Inferior parietal cortex (tissue), 1 donor: Measurements from ENCODE around the gene RTP5.
"Not testable (repeated sequence)": the region's sequence is repeated elsewhere in the genome, so short reads cannot be mapped to it uniquely, and the experiment has no call there.

ENCODE experiments used
- DNase-seq: peaks from one replicate; pipeline ENCODE4 v3.0.0-alpha.2; 2016; ENCODE audit errors: extremely low spot score

Gene RTP5

DNA sequence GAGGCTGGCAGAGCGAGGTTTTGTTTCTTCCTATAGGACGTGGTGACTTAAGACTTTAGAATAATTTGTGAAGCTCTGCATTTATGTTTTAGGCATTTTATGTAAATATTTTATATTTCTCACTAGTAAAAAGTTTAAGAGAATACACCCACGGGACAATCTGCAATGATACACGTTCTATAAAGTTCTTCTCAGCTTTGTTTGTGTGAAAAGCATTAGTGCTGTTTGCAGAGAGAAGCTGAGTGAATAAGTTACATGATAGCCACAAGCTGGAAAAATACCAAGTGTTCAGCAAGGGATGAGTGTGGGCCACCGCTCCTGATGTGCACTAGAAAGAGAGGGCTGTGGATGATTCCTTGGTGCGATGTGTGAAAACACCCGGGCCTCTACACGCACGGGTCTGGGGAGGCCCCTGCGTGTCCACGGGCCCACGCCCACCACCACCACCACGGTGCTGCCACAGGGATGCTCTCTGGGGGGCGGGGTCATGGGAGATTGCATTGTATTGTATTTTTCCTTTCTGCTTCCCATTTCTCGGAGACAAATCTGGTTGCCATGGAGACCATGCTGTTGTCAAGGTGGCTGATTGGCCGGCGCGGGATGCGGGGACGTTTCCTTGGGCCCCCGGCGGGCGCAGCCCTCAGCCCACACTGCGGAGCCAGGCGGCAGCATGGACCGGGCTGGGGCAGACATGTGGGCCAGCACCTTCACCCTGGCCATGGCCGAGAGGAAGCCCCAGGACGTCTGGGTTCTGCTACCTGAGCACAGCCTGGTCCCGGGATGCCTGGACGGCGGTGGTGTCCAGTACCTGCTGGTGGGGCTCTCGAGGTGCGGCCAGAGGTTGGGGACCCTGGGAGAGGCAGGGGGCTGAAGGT, at the start of gene RTP5:
RTP5 (plus strand) TSS at position 643 of the 875 bp plus-strand sequence; CDS start at position 671, 28 bp downstream.
- DNase-seq, result peak; percentile 45

DNA sequence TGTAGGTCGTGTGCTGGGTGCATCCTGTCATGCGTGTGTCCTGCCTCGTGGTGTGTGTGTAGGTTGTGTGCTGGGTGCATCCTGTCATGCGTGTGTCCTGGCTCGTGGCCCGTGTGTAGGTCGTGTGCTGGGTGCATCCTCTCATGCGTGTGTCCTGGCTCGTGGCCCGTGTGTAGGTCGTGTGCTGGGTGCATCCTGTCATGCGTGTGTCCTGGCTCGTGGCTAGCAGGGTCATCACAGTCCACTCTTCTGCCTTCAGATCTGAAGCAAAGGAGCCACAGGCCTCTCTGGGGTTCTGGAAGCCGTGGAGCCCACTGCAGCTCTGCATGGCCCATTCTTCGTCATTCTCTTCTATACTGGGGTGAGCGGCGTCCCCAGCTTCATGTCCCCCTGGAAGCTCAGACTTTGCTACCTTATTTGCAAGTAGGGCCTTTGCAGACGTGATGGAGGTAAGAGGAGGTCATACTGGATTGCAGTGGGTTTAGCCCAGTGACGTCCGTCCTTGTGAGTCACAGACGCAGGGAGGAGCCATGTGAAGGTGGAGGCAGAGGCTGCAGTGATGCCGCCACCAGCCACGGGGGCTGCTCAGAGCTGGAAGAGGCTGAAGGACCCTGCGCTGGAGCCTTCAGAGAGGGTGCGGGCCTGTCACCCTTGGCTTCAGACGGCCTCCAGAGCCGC, 49.4 kb upstream of the RTP5 start:
- not testable (repeated sequence) for DNase-seq

DNA sequence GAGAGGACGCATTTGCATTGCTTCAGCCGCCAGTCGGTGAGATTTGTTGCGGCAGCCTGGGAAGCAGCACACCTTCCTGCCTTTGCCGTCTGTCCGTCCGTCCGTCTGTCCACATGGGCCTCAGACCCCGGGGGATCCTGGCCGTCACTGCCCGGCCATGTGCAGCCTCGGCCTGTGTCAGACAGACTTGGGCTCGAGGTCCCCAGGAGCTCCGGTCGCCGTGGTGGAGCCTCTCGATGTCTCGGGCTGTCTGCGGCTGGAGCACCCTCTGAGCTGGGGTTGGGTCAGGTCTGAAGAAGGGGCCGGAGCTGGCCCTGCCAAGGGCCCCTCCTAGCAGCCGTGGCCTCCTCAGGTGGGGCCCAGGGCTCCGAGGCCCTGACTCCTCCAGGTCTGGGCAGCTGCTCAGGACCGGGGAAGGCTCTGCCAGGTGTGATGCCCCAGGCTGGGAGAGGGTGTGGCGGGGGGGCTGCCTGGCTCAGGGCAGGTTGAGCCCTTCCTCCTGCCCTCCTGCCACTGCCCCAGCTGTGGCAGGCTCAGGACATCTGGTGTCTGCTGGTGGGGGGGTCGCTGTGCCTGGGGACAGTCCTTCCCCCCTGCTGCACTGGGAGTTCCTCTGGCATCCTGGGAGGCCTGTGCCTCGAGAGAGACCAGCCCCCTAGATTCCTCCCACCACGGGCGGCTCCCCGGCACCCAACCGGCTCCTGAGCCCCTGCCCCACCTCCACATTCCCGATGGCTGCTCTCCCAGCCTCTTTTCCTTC, 48.7 kb upstream of the RTP5 start:
- DNase-seq, result no peak

DNA sequence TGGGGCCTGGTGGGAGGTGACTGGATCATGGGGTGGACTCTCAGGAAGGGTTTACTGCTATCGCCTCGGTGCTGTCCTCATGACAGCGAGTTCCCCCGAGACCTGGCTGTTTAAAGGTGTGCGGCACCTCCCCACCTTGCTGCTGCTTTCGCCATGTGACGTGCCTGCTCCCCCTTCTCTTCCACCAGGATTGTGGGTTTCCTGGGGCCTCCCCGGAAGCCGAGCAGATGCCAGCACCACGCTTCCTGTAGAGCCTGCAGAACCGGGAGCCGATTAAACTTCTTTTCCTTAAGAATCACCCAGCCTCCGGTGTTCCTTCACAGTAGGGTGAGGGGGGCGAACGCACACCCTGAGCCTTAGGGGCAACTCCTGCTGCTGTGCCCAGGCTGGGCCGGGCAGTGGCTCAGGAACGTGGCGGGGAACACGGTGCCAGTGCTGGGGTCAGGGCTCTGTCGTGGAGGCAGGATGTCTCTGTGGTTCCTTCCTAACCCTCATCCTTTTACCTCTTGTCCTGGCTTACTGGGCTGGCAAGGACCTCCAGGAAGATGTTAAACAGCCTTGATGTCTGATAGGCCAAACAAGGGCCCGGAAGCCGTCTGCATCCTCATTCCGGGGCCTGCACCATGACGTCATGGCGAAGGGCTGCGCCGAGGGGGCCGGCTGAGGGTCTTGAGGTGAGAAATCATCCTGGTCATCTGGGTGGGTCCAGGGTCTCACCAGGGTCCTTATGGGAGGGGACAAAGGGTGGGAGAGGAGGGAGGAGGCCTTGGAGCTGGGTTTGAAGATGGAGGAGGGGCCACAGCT, 47.9 kb upstream of the RTP5 start:
- DNase-seq, result no peak

DNA sequence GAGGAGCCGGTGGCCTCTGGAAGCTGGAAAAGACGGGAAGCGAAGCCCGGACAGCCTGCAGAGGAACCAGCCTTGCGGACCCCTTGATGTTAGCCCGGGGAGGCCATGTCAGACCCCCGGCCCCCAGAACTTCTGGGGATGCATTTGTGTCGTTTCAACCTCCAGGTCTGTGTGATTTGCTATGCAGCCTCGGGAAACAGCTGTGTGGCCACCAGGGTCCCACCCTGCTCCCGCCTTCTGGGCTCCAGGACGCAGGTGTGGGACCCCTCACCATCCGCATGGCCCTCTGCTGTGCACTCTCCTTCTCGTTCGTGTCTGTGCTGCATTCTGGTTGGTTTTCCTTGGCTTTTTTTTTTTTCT, 47.3 kb upstream of the RTP5 start:
- no peak for DNase-seq

DNA sequence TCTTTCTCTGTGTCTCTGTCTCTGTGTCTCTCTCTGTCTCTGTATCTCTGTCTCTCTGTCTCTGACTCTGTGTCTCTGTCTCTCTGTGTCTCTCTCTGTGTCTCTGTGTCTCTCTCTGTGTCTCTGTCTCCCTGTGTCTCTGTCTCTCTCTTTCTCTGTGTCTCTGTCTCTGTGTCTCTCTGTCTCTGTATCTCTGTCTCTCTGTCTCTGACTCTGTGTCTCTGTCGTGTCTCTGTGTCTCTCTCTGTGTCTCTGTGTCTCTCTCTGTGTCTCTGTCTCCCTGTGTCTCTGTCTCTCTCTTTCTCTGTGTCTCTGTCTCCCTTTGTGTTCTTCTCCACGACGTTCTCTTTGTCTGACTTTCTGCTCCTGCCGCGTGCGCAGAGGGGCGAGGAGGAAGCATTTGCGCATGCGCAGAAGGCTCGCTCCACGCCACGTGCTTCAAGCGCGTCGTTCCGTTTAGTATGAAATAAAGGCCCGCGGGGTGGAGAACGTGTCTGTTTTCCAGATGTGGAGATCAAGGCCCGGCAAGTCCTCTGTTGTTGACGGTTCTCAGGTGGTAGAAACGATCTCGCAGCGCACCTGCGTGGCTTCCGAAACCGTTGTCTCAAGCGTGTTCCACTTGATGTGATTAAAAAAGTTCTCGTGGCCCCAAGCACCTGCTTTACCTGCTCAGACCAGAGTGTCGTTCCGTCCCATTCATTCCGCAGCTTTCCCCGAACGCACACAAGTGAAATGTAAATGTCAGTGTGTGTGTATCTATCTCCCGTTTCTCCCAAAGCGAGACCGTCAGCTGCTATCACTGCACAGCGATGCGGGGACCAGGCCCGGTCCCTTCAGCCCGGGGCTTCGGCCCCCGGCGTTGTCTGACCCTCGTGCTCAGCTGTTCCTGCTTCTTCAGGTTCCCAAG, 45.7 kb upstream of the RTP5 start:
- DNase-seq, result not testable (repeated sequence)

DNA sequence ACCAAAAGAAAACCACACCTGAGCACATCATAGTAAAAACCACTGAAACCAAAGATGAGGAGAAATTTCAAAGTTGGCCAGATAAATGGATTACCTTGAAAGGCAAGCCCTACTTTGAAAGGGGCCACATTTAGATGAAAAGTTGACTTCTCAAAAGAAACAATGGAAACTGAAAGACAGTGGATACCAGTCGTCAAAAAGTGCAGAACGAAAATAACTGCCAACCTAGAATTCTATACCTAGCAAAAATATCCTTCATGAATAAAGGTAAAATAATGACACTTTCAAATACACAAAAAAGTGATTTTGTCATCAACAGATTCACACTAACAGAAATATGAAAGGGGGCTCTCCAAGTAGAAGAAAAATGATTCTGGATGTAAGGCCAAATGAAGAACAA, 42.1 kb upstream of the RTP5 start:
- no peak for DNase-seq

DNA sequence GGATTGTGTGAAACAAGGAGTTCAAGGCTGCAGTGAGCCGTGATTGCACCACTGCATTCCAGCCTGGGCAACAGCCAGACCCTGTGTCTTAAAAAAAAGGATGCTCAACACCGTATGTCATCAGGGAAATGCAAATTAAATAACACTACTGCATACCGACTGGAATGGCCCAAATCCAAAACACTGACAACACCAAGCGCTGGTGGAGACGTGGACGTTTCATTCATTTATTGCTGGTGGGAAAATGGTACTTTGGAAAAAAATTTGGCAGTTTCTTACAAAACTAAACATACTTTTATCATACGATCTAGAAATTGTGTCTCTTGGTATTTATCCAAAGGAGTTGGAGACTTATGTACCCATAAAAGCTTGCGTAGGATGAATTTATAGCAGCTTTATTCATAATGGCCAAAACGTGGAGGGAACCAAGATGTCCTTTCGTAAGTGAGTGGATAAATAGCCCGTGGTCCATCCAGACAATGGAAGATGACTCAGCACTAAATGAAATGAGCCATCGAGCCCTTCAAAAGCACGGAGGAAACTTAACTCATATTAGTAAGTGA, 36.3 kb upstream of the RTP5 start:
- no peak for DNase-seq

DNA sequence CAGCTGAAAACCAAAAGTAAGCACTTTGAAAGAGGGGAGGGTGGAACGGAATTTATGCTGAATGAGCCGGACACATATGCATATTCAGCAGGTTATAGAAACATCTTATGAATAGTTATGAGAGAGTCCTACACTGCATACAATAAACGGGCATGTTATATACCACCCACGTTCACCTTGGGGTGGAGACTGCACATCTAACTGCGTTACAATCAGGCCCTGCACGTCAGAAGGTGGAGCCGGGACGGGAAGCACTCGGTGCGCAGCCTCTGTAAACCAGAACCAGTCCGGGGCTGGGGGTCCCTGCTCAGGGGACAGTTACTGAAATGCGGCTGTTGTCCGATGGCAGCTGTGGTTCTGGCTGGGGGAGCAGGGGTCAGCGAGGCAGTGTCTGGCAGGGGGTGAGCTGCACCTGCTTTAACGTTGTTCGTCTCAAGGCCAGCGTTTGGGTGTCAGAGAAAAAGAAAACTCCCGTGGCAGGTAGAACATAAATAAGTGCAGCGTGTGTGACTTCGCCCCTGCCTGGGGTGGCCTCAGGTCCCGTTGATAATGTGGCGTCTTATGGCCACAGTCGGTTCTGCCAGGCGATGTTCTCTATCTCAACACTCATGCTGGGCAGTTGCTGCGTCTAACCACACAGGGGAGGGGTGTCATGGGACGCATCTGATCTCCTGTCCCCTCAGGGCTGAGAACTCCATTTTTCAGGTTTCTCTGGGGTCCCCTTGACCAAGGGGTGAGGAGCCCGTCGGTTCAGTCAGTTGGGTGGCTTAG, 35.6 kb upstream of the RTP5 start:
- DNase-seq, result not testable (repeated sequence)

DNA sequence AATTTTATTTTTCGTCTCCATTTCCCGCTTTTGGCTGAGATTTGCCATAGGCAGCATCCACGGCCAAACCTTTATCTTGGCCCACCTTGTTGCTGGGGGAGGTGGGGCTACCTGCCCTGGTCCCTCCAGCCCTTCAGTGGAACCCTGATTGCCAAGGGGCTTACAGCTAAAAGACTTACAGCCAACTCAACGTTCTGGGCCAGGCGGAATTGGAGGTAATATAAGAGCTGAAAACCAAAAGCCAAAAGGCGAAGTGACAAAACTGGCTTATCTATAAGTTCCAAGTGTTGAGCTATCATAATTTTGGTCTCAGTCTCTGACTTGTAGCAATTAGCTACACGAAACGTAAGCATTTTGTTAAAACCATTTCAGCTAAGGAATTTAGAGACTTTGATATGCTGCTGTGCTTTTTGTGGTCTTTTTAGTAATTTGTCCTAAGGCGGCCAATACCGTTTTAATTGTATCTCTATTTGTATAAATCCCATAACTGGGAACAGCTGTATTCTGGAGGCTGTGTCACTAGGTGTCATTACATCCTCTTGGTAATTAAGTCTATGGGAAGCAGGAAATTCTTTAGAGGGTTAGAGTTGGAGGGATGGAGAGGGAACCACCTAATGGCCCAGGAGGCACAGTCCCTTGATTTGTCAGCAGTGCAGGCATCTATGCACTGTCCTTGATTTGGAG, 34.9 kb upstream of the RTP5 start:
- no peak for DNase-seq

DNA sequence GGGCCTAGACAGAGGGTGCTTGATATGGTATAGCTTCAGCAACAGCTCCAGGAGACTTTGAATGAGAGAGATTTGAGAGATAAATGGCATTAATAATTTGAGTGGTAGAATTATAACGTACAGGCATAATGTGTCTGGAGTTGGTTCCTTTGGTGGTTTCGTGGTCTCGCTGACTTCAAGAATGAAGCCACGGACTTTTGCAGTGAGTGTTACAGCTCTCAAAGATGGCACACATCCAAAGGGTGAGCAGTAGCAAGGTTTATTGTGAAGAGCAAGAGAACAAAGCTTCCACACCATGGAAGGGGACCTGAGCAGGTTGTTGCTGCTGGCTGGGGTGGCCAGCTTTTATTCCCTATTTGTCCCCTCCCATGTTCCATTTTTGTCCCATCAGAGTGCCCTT, 33.9 kb upstream of the RTP5 start:
- no peak for DNase-seq

DNA sequence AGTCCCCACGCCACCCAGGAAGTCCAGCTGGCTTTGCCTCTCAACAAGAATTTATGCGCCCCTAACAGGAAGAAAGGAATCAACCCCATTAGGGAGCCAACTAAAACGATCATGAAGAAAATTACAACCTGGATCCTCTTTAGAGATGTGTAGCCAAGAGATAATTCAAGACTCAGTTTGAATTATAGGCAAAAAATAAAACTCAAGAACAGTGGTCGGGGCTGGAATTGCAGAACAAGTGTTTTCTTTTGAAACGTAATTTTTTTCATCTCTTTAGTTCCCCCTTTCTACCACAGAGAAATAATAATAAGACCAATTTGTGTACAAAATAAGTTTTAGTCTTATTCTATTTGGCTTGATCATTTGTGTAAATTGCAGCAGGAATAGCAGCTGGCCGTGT, 33.2 kb upstream of the RTP5 start:
- DNase-seq, result no peak

DNA sequence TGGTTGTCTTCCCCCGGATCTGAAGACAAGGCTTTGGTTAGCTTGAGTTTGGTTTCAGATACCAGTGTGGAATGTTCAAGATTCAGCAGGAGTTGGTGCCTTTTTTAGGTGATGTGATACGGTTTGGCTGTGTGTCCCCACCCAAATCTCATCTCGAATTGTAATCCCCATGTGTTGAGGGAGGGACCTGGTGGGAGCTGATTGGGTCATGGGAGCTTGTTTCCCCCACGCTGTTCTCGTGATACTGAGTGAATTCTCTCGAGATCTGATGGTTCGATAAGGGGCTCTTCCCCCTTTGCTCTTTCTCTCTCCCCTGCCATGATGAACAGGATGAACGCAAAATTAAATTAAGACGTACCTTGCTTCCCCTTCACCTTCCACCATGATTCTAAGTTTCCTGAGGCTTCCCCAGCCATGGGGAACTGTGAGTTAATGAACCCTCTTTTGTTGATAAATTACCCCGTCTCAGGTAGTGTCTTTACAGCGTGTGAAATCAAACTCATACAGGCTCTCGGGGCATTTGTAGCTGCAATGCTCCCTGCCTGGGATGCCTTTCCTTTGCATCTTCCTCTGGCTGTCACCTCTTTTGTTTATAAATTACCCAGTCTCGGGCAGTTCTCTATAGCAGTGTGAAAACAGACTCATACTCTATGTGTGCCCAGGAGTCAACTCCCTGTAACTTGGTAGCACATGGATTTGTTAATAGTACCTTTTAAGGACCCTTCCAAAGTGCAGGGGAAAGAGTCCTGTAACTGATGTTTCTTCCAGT, 32.1 kb upstream of the RTP5 start:
- DNase-seq, result no peak

DNA sequence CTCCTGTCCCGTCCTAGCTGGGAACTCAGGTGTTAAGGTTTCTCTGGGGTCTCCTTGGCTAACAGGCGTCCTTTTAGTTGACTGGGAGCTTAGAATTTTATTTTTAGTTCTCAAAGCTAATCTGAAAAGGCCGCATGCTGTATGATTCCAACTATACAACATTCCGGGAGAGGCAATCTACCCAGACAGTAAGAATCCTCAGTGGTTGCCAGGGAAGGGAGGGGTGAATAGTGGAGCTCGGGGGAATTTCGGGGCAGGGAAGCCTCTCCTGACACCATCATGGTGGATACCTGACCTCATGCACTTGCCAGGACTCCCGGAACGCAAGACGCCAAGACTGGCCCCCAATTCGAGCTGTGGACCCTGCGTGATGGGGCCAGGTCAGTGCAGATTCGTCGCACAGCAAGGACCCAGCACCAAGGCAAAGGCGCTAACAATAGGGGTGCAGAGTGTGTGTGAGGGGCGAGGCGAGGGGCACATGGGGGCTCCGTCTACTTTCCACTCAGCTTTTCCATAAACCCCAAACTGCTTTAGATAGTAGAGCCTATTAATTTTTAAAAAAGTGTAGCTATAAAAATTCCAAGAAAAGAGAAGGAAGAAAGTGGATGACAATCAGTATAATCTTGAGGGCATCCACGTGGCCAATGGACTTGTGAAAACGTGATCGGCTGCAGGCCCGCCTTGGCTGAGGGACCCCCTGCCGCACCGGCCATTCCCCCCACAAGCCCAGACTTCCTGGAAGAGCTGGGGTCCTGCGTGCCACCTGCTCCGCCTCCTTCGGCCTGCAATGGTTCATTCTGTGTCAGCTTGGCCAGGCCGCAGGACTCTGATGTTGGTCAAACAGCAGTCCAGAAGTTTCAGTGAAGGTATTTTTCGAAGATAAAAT, 28.1 kb upstream of the RTP5 start:
- no peak for DNase-seq

DNA sequence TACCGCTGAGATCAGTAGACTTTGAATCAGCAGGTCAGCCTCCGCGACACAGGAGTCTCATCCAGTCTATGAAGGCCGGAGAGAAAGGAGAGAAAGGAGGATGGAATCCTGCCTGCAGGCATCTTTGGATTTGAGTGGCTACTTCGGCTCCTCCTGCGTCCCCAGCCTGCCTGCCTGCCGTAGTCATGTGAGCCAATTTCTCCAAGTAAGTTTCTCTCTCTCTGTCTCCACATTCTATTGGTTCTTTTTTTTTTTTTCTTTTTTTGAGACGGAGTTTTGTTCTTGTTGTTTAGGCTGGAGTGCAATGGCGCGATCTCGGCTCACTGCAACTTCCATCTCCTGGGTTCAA, 27.5 kb upstream of the RTP5 start:
- no peak for DNase-seq

DNA sequence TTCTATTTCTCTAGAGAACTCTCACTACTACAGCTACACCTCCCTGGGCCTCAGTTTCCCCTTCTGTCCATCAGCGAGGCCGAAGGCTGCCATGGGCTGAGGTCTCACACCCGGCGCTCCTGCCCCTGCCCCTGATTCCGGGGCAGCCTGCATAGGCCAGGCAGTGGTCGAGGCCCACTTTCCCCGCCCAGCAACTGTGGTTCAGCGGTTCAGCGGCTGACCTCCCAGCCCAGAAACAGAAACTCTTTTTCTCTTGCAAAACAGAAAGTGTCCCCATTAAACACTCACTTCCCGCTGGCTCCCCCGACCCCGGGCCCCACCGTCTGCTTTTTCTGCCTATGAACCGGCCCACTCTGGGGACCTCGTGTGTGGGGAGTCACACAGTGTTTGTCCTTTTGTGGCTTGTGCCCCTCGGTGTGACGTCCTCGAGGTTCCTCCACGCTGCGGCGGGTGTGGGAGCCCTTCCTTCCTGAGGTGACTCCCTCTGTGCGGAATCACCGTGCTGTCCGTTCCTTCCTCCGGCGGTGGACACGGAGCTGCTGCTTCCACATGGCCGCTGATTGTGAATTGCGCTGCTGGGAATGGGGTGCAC, 26.8 kb upstream of the RTP5 start:
- no peak for DNase-seq
